ENCODE results near the gene ACOX3. TPM values are rescaled to one million over a fixed set of nuclear protein-coding genes. Genes with fewer than 3 reads are reported as not detected.

The ACOX3 gene
- polyA plus RNA-seq, 3 donors, result 3.8 to 16.8 (median 13.3) TPM

DNA sequence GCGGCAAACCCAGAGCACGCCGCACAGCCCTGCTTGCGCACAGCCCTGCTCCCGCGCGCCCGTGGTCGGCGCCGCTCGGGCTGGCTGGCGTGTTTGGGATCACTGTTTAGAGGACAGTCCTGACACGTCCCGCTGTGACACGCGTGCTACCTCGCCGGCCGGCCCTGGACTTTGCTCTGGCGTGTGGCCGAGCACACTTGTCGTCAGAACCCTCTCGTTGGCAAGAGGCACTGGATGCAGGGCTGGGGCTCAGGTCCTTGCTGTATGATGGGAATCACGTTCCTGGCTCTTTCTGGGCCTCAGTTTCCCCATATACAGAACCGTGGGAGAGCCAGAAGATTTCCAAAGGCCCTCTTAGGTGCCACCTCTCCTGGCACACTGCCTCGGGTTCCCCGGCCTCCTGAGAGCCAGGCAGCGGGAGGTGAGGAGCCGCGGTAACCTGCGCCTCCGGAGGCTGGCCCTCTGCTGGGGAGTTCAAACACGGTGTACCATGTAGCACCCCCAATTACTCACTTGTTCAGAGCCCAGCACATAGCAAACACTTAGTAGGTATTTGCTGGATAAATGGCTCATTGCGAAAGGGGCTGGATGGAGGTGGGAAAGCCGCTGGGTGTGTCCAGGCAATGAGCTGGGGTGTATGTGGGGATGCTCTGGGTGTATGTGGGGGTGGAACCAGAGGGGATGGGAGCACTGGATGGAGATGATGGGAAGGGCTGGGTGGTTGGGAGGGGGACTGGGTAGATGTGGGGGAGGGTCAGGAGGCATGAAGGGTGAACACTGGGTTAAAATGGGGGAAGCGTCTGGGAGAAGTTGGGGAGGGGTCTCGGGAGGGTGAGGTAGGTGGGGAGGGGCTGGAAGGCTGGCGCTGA, 94.3 kb downstream of the ACOX3 start:
- WGBS (ENCODE audit: insufficient coverage), result 96% methylated on average over 37 of the region's 39 CpGs
- Histone ChIP-seq H3K27me3 (ENCODE audit: control insufficient read depth in 2 of 2, insufficient read depth in 2 of 2, low read length in 2 of 2) (no peaks in the 10 kb centered on the region), H3K79me2 (ENCODE audit: insufficient read depth, low read length) (no peaks in the 10 kb centered on the region), H2AFZ (ENCODE audit: insufficient read depth, low read depth, low read length, poor library complexity, severe bottlenecking) (no peak overlapping the region), H3K4me3 (replicated peaks in 1 of 3; ENCODE audit: low read depth in 2 of 3, low read length in 3 of 3) (no peak overlapping the region), H4K20me1 (ENCODE audit: insufficient read depth, low read length) (no peaks in the 10 kb centered on the region), H3K27ac (ENCODE audit: low read depth in 1 of 2, low read length in 2 of 2) (no peak overlapping the region), H3K36me3 (replicated peaks in 1 of 2; ENCODE audit: control insufficient read depth in 1 of 2, insufficient read depth in 2 of 2, low read length in 2 of 2) (no peaks in the 10 kb centered on the region), H3K9me3 (replicated peaks in 1 of 2; ENCODE audit: control insufficient read depth in 1 of 2, insufficient read depth in 1 of 2, low read length in 2 of 2) (no peaks in the 10 kb centered on the region), H3K9ac (ENCODE audit: insufficient read depth, low read length, poor library complexity, severe bottlenecking) (no peak overlapping the region), H3K4me1 (ENCODE audit: control insufficient read depth in 1 of 2, insufficient read depth in 2 of 2, low read length in 2 of 2) (peaks cover 4 to 6% of the 10 kb centered on the region in 2 donors), H3K4me2 (replicated peaks; ENCODE audit: extremely low read depth, low read length, poor library complexity, severe bottlenecking) (no peak overlapping the region)
- no peak overlapping the region for H3K4me3 Mint-ChIP-seq
- no peak for DNase-seq
- TF ChIP-seq, protein P1, sequence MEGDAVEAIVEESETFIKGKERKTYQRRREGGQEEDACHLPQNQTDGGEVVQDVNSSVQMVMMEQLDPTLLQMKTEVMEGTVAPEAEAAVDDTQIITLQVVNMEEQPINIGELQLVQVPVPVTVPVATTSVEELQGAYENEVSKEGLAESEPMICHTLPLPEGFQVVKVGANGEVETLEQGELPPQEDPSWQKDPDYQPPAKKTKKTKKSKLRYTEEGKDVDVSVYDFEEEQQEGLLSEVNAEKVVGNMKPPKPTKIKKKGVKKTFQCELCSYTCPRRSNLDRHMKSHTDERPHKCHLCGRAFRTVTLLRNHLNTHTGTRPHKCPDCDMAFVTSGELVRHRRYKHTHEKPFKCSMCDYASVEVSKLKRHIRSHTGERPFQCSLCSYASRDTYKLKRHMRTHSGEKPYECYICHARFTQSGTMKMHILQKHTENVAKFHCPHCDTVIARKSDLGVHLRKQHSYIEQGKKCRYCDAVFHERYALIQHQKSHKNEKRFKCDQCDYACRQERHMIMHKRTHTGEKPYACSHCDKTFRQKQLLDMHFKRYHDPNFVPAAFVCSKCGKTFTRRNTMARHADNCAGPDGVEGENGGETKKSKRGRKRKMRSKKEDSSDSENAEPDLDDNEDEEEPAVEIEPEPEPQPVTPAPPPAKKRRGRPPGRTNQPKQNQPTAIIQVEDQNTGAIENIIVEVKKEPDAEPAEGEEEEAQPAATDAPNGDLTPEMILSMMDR (IDR thresholded peaks at IDR 0.05), result no peak
- intact Hi-C loops (cut with micrococcal nuclease), result no loop called here
- peaks cover 2 to 6% (median 2%) of the 10 kb centered on the region in 3 donors for H3K27me3 Mint-ChIP-seq (ENCODE audit: low read depth in 3 of 3)
- H3K9me3 Mint-ChIP-seq, result peaks cover 0 to 2% (median 0%) of the 10 kb centered on the region in 7 donors
- no peak overlapping the region for H3K27ac Mint-ChIP-seq
- H3K4me1 Mint-ChIP-seq, result peaks cover 6% of the 10 kb centered on the region
- H3K36me3 Mint-ChIP-seq, result no peaks in the 10 kb centered on the region

GRCh38 chr4:8345053-8345945, 95.2 kb downstream of the ACOX3 start:
- Mint-ChIP-seq H3K36me3 (no peaks in the 10 kb centered on the region), H3K27ac (no peak overlapping the region), H3K4me1 (peaks cover 6% of the 10 kb centered on the region), H3K4me3 (no peak overlapping the region), H3K27me3 (ENCODE audit: low read depth in 3 of 3) (peaks cover 2 to 6% (median 2%) of the 10 kb centered on the region in 3 donors), H3K9me3 (no peaks in the 10 kb centered on the region)
- H3K4me3 ChIP-seq (replicated peaks in 1 of 3; ENCODE audit: low read depth in 2 of 3, low read length in 3 of 3), result no peak overlapping the region
- intact Hi-C loops (cut with micrococcal nuclease), result no loop called here
- no peak overlapping the region for H3K27ac ChIP-seq (ENCODE audit: low read depth in 1 of 2, low read length in 2 of 2)
- H3K79me2 ChIP-seq (ENCODE audit: insufficient read depth, low read length), result no peaks in the 10 kb centered on the region
- H3K9ac ChIP-seq (ENCODE audit: insufficient read depth, low read length, poor library complexity, severe bottlenecking), result no peak overlapping the region
- no peaks in the 10 kb centered on the region for H3K9me3 ChIP-seq (replicated peaks in 1 of 2; ENCODE audit: control insufficient read depth in 1 of 2, insufficient read depth in 1 of 2, low read length in 2 of 2)
- no peaks in the 10 kb centered on the region for H3K36me3 ChIP-seq (replicated peaks in 1 of 2; ENCODE audit: control insufficient read depth in 1 of 2, insufficient read depth in 2 of 2, low read length in 2 of 2)
- WGBS (ENCODE audit: insufficient coverage), result 96% methylated on average over 30 of the region's 34 CpGs
- TF ChIP-seq, protein P1 (IDR thresholded peaks at IDR 0.05), result no peak
- peaks cover 4 to 6% of the 10 kb centered on the region in 2 donors for H3K4me1 ChIP-seq (ENCODE audit: control insufficient read depth in 1 of 2, insufficient read depth in 2 of 2, low read length in 2 of 2)
- H4K20me1 ChIP-seq (ENCODE audit: insufficient read depth, low read length), result no peaks in the 10 kb centered on the region
- no peak for DNase-seq
- H3K4me2 ChIP-seq (replicated peaks; ENCODE audit: extremely low read depth, low read length, poor library complexity, severe bottlenecking), result no peak overlapping the region
- no peaks in the 10 kb centered on the region for H3K27me3 ChIP-seq (ENCODE audit: control insufficient read depth in 2 of 2, insufficient read depth in 2 of 2, low read length in 2 of 2)
- no peak overlapping the region for H2AFZ ChIP-seq (ENCODE audit: insufficient read depth, low read depth, low read length, poor library complexity, severe bottlenecking)
